A549 treated with ZK216348 at 1 μM for 4 hours (cell line): ENCODE data around the gene CYP3A5. TPM values are rescaled to one million over a fixed set of nuclear protein-coding genes. Genes with fewer than 3 reads are reported as not detected.

Source experiments
- total RNA-seq: library from RNA; stranded (reverse); fragments of 200-300 nt; extraction: Qiagen RNA extraction; gene quantifications from 5 replicates; pipeline ENCODE4 v1.2.3, GENCODE V29; 2022; ENCODE audit warnings: low read depth

CYP3A5 gene
- 1.1 to 2.0 TPM (median 1.8 TPM) in 5 replicates for total RNA-seq

DNA sequence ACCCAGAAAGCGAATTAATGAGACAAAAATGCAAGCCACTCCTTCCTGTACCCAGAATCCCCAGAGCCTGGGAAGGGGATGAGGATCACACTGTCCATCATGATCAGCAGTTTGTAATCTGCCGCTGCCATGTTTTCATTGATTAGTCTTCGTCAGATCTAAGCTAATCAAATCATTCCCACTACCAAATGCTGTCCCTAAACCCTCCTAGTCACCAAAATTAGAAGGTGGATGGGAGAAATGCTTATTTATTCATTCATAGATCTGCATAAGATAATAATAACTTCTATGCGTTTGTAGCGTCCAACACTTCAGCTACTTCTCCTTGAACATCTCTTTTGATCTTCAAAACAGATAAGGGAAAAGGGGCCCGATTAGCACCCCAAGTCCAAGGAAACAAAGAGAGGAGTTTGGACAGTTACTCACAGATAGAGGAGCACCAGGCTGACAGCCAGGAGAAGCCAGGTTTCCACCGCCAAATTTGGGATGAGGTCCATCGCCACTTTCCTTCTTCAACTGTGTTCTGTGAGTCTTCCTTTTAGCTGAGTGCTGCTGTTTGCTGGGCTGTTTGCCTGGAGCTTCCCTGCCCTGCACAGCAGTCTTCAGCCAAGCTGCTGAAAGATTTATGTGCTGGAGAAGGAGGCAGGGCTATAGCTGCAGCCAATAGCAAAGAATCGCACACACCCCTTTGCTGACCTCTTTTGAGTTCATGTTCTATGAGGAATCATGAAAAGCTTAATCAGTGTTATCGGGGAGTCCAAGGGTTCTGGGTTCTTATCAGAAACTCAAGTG lies at the start of gene CYP3A5:
TSS of gene CYP3A5 (minus strand) at position 597 of the 792 bp plus-strand sequence. CDS start at position 497, 100 bp downstream.

GRCh38 chr7:99616359-99617191 lies 63.2 kb downstream of the CYP3A5 start, which contains the start of gene ZSCAN25:
TSS of gene ZSCAN25 (plus strand) at chr7:99616946. CDS start at chr7:99619607, 2,661 bp downstream.

Other genes with a start within 250 kb of the CYP3A5 start
- 5.2 to 8.7 TPM (median 7.5 TPM) in 5 replicates for gene PTCD1, start 241.2 kb downstream of the CYP3A5 start, total RNA-seq
- gene CPSF4, start 241.1 kb downstream of the CYP3A5 start, total RNA-seq = 30.1 to 48.2 TPM (median 44.5 TPM) in 5 replicates
- 808 to 1,607 TPM (median 884 TPM) in 5 replicates for gene ATP5MF, start 213.8 kb downstream of the CYP3A5 start, total RNA-seq
- gene ZNF789, start 207.1 kb downstream of the CYP3A5 start, total RNA-seq = 7.0 to 9.3 TPM (median 8.2 TPM) in 5 replicates
- 15.4 to 20.0 TPM (median 18.8 TPM) in 5 replicates for gene ZNF394, start 179.7 kb downstream of the CYP3A5 start, total RNA-seq
- gene ZKSCAN5, start 175.3 kb downstream of the CYP3A5 start, total RNA-seq = 9.1 to 10.4 TPM (median 10.1 TPM) in 5 replicates
- gene FAM200A, start 127.9 kb downstream of the CYP3A5 start, total RNA-seq = 4.2 to 6.9 TPM (median 6.8 TPM) in 5 replicates
- 47.7 to 58.6 TPM (median 53.0 TPM) in 5 replicates for gene ZNF655, start 121.4 kb downstream of the CYP3A5 start, total RNA-seq
- gene TMEM225B, start 81.7 kb downstream of the CYP3A5 start, total RNA-seq = 0.75 to 1.4 TPM (median 0.92 TPM) in 5 replicates
- gene ZSCAN25, start 63.0 kb downstream of the CYP3A5 start, total RNA-seq = 6.8 to 9.7 TPM (median 9.3 TPM) in 5 replicates
- gene CYP3A7, start 55.2 kb upstream of the CYP3A5 start, total RNA-seq = not detected in 5 replicates
- not detected in 5 replicates for gene CYP3A4, start 104.2 kb upstream of the CYP3A5 start, total RNA-seq
- gene CYP3A43, start 148.0 kb upstream of the CYP3A5 start, total RNA-seq = not detected in 5 replicates
- not detected in 5 replicates for gene OR2AE1, start 197.0 kb upstream of the CYP3A5 start, total RNA-seq
- 23.0 to 34.7 TPM (median 27.0 TPM) in 5 replicates for gene TRIM4, start 239.5 kb upstream of the CYP3A5 start, total RNA-seq
- gene GJC3, start 249.6 kb upstream of the CYP3A5 start, total RNA-seq = not detected in 5 replicates